Superior temporal gyrus (tissue), 1 donor: Measurements from ENCODE around the gene MAST2.

Experiments
- DNase-seq: peaks from one replicate; pipeline ENCODE4 v3.0.0-alpha.2; 2016; ENCODE audit errors: extremely low spot score

MAST2 gene

DNA sequence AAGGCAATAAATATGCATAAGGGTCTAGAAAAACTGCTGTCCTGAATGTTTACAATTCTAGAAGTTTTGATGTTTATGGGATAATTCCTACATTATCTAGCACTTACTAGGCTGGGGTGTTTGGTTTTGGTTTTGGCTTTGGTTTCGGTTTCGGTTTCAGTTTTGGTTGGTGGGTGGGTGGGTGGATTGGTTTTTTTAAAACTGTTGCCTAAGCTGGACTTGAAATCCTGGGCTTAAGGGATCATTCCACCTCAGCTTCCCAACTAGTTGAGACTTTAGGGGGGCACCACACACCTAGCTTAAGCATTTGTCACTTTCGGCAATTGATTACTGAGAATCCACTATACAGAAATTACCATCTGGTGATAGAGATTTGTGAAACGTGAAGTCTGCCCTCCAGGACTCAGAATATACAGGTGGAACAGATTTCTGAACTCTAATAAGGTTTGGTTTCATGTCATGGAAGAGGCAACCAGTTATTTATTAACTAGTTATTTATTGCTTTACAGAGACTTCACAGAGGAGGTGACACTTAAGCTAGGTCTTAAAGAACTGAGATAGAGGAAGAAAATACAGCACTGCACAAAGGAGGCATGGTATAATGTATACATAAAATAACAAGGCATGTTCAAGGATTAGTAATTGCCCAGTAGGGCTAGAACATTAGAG is 259.4 kb downstream of the MAST2 start:
- DNase-seq, result no peak

DNA sequence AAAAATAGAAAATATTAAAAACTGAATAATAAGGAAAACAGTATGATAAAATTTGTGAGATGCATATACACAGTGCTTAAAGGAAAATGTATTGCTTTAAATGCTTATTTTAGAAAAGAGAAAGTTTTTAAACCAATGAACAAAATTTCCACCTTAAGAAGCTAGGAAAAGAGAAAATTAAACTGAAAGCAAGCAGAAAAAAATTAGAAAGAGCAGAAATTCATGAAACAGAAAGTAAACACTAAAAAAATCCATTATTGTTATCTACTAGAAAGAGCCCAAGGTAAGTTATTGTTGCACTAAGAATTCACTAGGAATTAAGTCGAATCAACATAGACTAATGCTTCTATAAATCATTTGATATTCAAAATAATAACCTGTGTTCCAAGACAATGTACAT is 261.3 kb downstream of the MAST2 start:
- no peak for DNase-seq

DNA sequence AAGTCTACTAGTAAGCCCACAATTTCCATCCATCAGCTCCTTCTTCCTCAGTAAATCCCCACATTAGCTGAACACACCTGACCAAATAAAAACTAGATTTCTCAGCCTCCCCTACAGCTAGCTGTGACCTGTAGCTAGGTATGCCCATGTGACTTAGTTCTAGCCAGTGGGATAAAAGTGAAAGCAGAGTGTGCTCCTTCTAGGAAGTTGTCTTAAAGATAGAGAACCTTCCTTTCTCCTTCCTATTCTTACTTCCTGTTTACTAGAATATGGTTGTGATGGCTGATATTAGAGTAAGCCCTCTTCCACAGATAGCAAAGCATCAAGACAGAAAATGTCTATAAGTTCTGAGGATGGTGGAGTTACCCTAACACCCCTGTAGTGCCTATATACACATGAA is 262.0 kb downstream of the MAST2 start:
- DNase-seq, result no peak

DNA sequence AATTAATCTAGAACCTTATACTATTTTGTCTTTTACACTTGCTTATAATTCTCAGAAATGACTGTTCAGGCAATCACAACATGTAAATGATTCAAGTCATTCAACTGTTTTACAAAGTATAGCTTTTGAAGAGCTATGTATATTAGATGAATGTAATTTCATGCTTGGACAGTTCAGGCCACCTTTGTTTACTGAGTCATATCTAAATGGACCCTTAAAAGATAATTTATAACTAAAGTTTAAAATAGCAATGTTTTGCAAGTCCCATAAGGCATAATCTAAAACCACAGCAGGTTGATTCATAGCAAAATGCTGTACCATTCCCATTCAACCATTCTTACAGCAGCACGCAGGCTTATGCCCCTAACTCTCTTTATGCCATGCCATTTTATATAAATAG is 264.2 kb downstream of the MAST2 start:
- DNase-seq, result no peak

DNA sequence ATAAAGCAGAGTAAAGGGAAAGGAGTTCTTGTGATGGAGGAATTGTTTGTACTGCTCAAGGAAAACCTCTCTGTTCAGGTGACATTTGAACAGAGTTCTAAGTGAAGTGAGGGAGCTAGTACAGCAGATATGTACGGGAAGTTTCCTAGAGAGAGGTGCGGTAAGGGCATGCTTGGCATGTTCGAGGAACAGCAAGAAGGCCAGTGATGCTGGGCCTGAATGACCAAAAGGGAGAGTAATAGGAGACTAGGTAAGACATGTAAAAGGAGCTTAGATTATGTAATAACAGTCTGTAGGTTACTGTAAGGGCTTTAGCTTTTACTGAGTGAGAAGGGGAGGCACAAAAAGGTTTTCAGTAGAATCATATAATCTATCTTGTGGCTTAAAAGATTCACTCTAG is 265.1 kb downstream of the MAST2 start:
- DNase-seq, result no peak

DNA sequence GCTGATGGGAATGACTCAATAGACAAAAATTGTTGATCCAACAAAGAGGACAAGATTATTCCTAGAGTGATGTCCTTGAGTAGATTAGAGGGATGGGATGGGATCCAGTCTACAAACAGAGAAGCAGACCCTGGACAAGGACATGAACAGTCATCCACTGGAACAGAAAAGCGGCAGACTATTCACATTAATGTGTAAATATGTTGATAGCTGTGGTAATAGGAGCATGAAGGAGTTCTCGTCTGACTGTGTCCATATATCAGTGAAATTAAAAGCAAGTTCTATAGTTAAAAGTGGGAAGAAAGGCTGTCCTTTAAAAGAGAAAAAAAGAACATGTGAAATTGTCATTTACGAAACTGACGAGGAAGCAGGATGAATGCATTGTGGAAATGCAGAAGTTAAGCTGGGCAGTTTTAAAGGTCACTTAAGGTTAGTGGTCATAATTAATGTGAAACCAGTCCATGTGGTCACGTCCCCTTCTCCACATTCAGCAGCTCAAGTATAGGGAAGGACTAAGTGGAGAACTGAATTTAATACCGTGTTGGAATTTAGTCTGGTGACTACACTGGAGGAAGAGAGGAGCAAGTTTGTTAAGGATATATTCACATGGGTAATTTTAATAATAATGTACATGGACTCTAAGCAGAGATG is 266.9 kb downstream of the MAST2 start:
- DNase-seq, result no peak

DNA sequence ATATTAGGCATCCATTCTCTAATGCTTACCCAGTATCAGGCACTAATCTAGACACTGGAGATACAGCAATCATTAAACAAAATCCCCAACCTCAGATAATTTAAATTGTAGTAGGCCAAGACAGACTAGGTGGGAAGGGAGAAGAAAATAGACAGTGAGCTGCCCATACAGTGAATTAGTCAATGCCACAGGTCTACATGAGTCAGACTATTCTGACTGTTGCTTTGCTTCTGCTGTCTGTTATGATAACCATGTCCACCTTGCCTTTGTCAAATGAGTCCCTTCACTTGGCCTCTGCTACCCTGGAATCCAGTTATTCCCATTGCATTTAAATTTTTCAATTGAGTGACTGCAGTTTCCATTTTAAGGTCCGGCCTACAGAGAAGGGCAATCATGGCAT is 269.6 kb downstream of the MAST2 start:
- no peak for DNase-seq

DNA sequence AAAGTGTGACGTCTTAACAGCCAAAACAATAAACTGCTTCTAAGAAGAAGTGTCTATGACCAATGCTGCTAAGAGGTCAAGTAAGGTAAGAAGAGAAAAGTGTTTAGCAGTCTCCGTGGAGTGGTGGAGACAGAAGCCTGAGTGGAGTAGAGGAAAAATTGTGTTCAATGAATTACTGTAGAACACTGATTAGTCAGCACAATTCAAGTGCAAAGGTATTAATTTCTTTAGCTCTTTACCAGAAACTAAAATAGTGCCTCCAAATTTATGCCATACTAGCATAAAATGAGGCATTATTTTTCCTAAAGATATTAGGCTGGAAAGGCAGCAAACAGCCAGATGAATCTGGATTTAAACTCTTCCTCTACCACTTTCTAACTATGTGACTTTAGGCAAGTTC is 272.9 kb downstream of the MAST2 start:
- DNase-seq, result no peak

DNA sequence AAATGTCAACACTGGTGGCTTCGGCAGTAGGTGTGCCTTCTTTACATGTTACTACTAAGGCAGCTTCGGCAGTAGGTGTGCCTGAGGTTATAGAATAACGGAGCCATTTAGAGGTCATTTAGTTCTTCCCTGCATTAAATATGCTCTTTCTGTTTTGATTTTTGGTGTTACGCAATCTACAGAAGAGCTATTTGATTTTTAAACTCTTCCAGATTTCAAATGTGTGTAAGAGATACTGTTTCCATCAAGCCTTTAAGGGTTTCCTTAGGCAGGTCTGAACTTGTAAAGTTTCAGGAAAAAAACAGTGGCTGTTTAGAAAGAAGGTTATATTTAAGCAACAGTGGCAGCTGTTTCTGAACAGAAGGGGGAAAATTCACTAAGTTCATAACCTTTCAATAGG is 274.2 kb downstream of the MAST2 start:
- no peak for DNase-seq

DNA sequence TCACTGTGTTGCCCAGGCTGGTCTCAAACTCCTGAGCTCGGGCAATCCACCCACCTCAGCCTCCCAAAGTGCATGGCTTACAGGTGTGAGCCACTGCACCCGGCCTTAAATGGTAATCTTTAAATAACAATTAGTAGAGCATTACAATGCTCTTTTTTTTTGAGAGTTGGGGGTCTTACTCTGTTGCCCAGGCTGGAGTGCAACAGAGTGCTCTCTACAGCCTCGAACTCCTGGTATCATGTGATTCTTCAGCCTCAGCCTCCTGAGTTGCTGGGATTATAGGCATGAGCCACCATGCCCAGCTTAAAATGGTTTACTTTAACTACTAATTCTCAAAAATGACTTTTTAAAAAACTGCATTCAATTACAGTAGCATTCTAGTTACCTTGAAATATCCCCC is 276.8 kb downstream of the MAST2 start:
- no peak for DNase-seq

DNA sequence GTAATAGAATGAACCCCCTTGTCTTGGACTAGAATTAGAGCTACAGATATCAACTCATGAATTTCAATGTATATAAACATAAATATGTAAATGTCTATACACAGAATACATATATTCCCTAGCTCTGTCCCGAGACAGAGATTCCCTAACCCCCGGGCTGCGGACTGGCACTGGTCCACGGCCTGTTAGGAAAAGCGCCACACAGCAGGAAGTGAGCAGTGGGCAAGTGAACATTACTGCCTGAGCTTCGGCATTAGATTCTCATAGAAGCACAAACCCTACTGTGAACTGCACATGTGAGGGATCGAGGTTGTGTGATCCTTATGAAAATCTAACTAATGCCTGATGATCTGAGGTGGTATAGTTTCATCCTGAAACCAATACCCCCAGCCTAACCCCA is 277.8 kb downstream of the MAST2 start:
- DNase-seq, result no peak

DNA sequence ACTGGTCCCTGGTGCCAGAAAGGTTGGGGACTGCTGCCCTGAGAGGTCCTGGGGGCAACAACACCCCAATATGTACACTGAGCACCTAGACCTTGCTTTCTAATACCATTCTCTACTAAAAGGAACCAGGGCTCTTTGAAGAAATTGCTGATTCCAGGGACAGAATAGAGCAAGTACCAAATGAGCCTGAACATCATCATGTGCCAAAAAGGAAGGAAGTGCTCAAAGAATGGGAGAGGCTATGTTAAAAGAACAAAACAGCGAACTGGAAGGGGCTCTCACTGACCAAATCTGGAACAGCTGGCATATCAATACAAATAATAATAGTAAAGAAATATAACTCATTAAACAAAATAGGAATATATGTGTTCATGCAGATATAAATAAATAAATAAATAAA is 278.2 kb downstream of the MAST2 start:
- no peak for DNase-seq

DNA sequence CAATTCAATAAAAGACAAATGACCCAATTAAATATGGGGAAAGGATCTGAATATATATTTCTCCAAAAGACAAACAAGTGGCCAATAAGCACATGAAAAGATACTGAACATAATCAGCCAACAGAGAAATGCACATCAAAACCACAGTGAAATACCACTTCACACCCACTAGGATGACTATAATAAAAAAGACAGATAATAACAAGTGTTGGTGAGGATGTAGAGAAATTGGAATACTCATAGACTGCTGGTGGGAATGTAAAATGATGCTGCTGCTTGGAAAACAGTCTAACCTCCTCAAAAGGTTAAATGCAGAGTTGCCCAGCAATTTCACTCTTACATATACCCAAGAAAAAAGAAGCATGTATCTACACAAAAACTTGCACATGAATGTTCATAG is 280.2 kb downstream of the MAST2 start:
- DNase-seq, result no peak

DNA sequence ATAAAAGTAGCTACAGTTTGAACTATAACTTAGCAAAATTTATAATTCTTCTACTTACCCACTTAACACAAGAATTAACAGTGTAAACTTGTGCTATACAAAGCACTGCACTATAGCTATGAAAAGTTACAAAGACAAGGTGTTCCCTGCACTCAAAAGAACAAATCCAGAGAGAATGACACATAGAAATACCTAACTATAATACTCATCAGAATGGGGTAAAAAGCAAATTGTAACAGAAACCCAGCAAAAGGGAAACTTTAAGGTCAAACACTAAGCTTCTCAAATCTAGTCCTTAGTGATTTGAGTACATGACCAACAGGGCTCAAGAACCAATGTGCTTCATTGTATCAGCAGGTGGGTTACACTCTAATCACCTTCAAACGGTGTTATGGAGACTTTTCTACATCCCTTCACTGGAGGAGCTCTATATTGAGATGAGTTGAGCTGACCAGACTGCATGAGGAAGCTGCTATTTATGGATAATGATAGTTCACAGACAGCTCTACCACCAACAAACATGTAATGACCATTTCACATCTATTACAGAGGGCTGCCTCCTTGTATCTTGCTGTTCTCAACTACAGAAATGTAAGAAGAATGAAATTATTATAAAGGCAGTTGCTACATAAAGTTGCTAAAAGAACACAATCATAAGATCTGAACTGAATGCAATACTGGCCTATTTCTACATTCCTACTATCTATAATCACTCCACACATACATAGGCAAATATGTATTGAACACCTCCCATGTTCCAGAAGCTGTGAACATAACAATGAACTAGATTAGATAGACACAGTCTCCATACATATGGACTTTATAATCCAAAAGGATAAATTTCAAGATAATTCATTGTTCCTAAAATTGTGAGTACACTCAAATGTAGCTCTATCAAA is 281.4 kb downstream of the MAST2 start:
- no peak for DNase-seq
